ENCODE results near the gene VAMP8. TPM values are rescaled to one million over a fixed set of nuclear protein-coding genes. Genes with fewer than 3 reads are reported as not detected.

The VAMP8 gene
- total and polyA plus RNA-seq, 12 donors, result 4.9 to 56.8 (median 11.3) TPM

- intact Hi-C loops (cut with DNase I), result loop anchor here in 8 of 10 donors (2.0 to 10.0 kb wide), 6 partner anchors 36 to 56 kb away; partner anchors contain the start of genes TMEM150A (in 5 of the 8), C2orf68 (in 2 of the 8), RNF181 (in 2 of the 8) and USP39 (in 2 of the 8)
- DNase-seq (no peak), ATAC-seq (peak in 5 of 8 donors; percentile 1 to 31 (median 28))
- Histone ChIP-seq H3K4me3 (peak overlapping the region; percentile 79 to 91 (median 85)), H3K9me3 (no peaks in the 10 kb centered on the region), H3K27ac (peak overlapping the region; percentile 60 to 97 (median 91)), H3K36me3 (peaks cover 0 to 36% (median 5%) of the 10 kb centered on the region in 9 donors), H3K4me1 (peaks cover 0 to 36% (median 27%) of the 10 kb centered on the region in 9 donors), H3K27me3 (no peaks in the 10 kb centered on the region)
- TF ChIP-seq, protein P1, sequence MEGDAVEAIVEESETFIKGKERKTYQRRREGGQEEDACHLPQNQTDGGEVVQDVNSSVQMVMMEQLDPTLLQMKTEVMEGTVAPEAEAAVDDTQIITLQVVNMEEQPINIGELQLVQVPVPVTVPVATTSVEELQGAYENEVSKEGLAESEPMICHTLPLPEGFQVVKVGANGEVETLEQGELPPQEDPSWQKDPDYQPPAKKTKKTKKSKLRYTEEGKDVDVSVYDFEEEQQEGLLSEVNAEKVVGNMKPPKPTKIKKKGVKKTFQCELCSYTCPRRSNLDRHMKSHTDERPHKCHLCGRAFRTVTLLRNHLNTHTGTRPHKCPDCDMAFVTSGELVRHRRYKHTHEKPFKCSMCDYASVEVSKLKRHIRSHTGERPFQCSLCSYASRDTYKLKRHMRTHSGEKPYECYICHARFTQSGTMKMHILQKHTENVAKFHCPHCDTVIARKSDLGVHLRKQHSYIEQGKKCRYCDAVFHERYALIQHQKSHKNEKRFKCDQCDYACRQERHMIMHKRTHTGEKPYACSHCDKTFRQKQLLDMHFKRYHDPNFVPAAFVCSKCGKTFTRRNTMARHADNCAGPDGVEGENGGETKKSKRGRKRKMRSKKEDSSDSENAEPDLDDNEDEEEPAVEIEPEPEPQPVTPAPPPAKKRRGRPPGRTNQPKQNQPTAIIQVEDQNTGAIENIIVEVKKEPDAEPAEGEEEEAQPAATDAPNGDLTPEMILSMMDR (IDR thresholded peaks at IDR 0.05), result no peak
- WGBS, 2 donors, result 4% methylated on average over 14 of the region's 14 CpGs
Observed at GRCh38 chr2:85560812-85561279, 16.5 kb upstream of the VAMP8 start.

DNA sequence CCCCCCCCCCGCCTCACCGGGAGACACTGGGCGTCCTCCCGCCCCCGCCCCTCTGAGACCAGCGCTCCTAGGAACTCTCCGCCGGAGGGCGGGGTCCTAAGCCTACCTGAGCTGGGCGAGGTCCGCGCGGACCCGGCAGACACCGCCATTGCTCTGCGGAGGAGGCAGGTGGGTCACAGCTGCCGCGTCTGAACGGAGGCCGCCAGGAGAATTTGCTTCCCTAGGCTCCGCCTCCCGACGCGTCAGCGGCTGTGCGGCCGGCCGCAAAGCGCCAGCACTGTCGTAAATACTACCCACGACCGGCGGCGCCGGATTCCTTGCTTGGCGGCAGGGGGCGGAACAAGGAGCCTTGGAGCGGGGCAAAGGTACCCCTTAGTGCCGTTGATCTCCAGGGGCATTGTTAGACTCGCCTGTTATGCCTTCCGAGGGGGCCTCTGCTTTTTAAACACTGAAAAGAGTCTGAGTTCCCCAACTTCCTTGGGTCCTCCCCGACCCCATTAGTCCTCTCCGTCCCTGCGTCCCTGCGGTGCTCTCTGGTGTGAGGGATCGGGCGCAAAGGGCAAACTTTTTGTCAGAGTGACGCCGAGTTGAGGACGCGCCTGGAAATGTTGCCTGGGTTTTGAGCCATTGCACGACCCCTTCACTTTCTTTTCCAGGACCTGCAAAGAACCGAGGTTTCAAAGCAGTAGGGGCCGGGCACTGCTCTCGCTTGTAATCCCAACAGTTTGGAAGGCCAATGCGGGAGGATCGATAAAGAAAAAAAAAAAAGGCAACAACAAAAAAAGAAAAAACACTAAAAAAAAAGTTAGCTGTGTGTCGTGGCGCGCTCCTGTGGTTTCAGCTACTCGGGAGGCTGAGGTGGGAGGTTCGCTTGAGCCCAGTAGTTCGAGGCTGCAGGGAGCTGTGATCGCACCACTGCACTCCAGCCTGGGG lies 15.8 kb upstream of the VAMP8 start, which contains the start of gene GGCX:
TSS of gene GGCX (minus strand) at position 214 of the 933 bp plus-strand sequence. CDS start at position 149, 65 bp downstream.
- DNase-seq, result peak; percentile 96 to 97
- Histone ChIP-seq H3K9me3 (no peaks in the 10 kb centered on the region), H3K4me3 (peak within 1 kb of the TSS; percentile 79 to 91 (median 85)), H3K4me1 (peaks cover 0 to 36% (median 27%) of the 10 kb centered on the region in 9 donors), H3K36me3 (peaks cover 0 to 29% (median 5%) of the 10 kb centered on the region in 9 donors), H3K27me3 (no peaks in the 10 kb centered on the region), H3K27ac (peak within 1 kb of the TSS; percentile 60 to 97 (median 91))
- WGBS, 2 donors, result 3 to 4% methylated on average over 64 of the region's 64 CpGs
- ATAC-seq, result peak; percentile 94 to 98 (median 96)
- TF ChIP-seq, protein P1 (IDR thresholded peaks at IDR 0.05), result peak in 4 of 9 donors; percentile 14 to 47 (median 34)
- intact Hi-C loops (cut with DNase I), result loop anchor here in 8 of 10 donors (2.0 to 10.0 kb wide), 6 partner anchors 36 to 55 kb away; partner anchors contain the start of genes TMEM150A (in 5 of the 8), C2orf68 (in 2 of the 8), RNF181 (in 2 of the 8) and USP39 (in 2 of the 8)

DNA sequence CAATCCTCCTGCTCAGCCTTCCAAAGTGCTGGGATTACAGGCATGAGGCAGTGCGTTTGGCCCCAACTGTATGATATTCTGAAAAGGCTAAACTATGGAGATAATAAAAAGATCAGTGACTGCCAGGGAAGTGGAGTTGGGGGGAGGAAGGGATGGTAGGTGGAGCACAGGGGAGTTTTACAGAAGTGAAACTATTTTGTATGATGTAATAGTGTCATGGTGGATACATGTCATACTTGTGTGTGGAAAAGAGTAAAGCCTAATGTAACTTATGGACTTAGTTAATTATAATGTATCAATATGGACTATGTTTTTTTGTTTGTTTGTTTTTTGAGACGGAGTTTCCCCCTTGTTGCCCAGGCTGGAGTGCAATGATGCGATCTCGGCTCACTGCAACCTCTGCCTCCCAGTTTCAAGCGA lies 13.2 kb upstream of the VAMP8 start:
- TF ChIP-seq, protein P1 (IDR thresholded peaks at IDR 0.05), result no peak
- 85 to 93% methylated on average over 5 of the region's 5 CpGs for WGBS, 2 donors
- Histone ChIP-seq H3K27ac (peak overlapping the region in 1 of 10 donors; percentile 69), H3K36me3 (peaks cover 0 to 4% (median 0%) of the 10 kb centered on the region in 9 donors), H3K27me3 (no peaks in the 10 kb centered on the region), H3K4me3 (no peak overlapping the region), H3K9me3 (no peaks in the 10 kb centered on the region), H3K4me1 (peaks cover 0 to 36% (median 22%) of the 10 kb centered on the region in 9 donors)
- intact Hi-C loops (cut with DNase I), result loop anchor here in 7 of 10 donors (5.0 to 10.0 kb wide), 4 partner anchors 33 to 51 kb away; partner anchors contain the start of genes TMEM150A (in 4 of the 7), C2orf68 (in 2 of the 7), RNF181 (in 2 of the 7) and USP39 (in 1 of the 7)
- ATAC-seq (no peak), DNase-seq (no peak)

- TF ChIP-seq, protein P1 (IDR thresholded peaks at IDR 0.05), result no peak
Observed at GRCh38 chr2:85566265-85566664, 11.1 kb upstream of the VAMP8 start.

More at GRCh38 chr2:85566265-85566664, 11.1 kb upstream of the VAMP8 start:
- Histone ChIP-seq H3K4me1 (peaks cover 0 to 20% (median 6%) of the 10 kb centered on the region in 9 donors), H3K9me3 (no peaks in the 10 kb centered on the region), H3K27ac (no peak overlapping the region), H3K27me3 (no peaks in the 10 kb centered on the region), H3K4me3 (no peak overlapping the region), H3K36me3 (no peaks in the 10 kb centered on the region)
- no peak for DNase-seq
- intact Hi-C loops (cut with DNase I), result loop anchor here in 1 of 10 donors (10.0 kb wide), 1 partner anchor 49 kb away; the partner anchor contains the start of genes C2orf68 and USP39
- WGBS, 2 donors, result 75 to 76% methylated on average over 4 of the region's 4 CpGs
- no peak for ATAC-seq

All from heart right ventricle (tissue), 16 donors.